Left colon (tissue), 2 donors: Measurements from ENCODE around the gene FOXRED1. TPM values are rescaled to one million over a fixed set of nuclear protein-coding genes. Genes with fewer than 3 reads are reported as not detected.

ENCODE experiments used
- total RNA-seq, 2 donors: library from RNA; stranded (reverse); fragmentation: NEBNext Ultra II Directional; extraction: Animal tissue kit (Norgen Biotek cat#: 25700); gene quantifications; one replicate each; pipeline ENCODE4 v1.2.1, GENCODE V29; 2021
- donor health status: DM: no; HTN: no; CAD: no.
- donor health status: DM: yes; HTN: yes; CAD: no.

Gene FOXRED1
- total RNA-seq, 2 donors from 2014 or later, result 25.5 to 35.7 TPM

Other genes starting within 250 kb of the FOXRED1 start
- 1 to 10 TPM; 2.9 to 10.0 TPM for gene CDON, start 206.3 kb upstream of the FOXRED1 start, total RNA-seq
- gene RPUSD4, start 57.5 kb upstream of the FOXRED1 start, total RNA-seq, result 10 to 100 TPM; 15.9 to 16.1 TPM
- 10 to 100 TPM; 47.4 to 61.7 TPM for gene FAM118B, start 57.4 kb upstream of the FOXRED1 start, total RNA-seq
- 10 to 100 TPM; 75.5 to 82.6 TPM for gene SRPRA, start 259 bp upstream of the FOXRED1 start, total RNA-seq
- 10 to 100 TPM; 17.0 to 22.7 TPM for gene TIRAP, start 13.9 kb downstream of the FOXRED1 start, total RNA-seq
- 10 to 100 TPM; 10.9 to 21.9 TPM for gene DCPS, start 34.9 kb downstream of the FOXRED1 start, total RNA-seq
- gene ST3GAL4, start 86.5 kb downstream of the FOXRED1 start, total RNA-seq, result 100 to 1,000 TPM; 181 to 536 TPM